B cell (primary cell): ENCODE measurements around the gene SHMT1. TPM values are rescaled to one million over a fixed set of nuclear protein-coding genes. Genes with fewer than 3 reads are reported as not detected.

Source experiments
- ATAC-seq: fragments of 200-7000 bp; cut with Tn5 transposase; one replicate; pipeline ENCODE4 v1.10.0; 2021; ENCODE audit warnings: low read depth, mild to moderate bottlenecking, moderate number of reproducible peaks, moderate library complexity
- CTCF ChIA-PET: fragments of 350-600 bp; sonication (Branson Sonifier 250); formaldehyde crosslinking; loops from one replicate; lab custom pipeline; 2021; ENCODE audit warnings: antibody characterized with exemption, inconsistent platforms; lab: Charles Lee
- POLR2A ChIA-PET: fragments of 350-600 bp; sonication (Branson Sonifier 250); formaldehyde crosslinking; loops from one replicate; lab custom pipeline; 2021; ENCODE audit warnings: antibody characterized with exemption; lab: Charles Lee
- DNase-seq: peaks from one replicate; pipeline ENCODE4 v3.0.0; 2013
- H2AFZ ChIP-seq: 2 replicates; pipeline ENCODE4 v1.6.1; 2012; ENCODE audit warnings: mild to moderate bottlenecking, low read depth, low read length; ENCODE audit not compliant: insufficient read depth, poor library complexity, severe bottlenecking
- H3K27ac ChIP-seq, 2 donors: 1 replicate in 1 of 2; 2 replicates in 1 of 2; pipeline ENCODE4 v1.5.1; 2012 to 2013; ENCODE audit warnings: low read length in 2 of 2, mild to moderate bottlenecking in 2 of 2, moderate library complexity in 1 of 2
- H3K27me3 ChIP-seq, 4 experiments: fragments of 200-600 bp in 1 of 4; sonication (generic) in 1 of 4; replicated peaks in 1 of 4; 1 replicate in 2 of 4; 2 replicates in 2 of 4; pipeline versions ENCODE4 v1.6.1 to v1.7.0; 2013 to 2016; ENCODE audit warnings: low read length in 3 of 4, mild to moderate bottlenecking in 2 of 4, mixed read lengths in 1 of 4, moderate library complexity in 1 of 4; ENCODE audit not compliant: insufficient read depth in 4 of 4, control insufficient read depth in 3 of 4; ENCODE audit errors: control extremely low read depth in 1 of 4
- H3K36me3 ChIP-seq, 2 experiments: replicated peaks in 1 of 2; 1 replicate in 1 of 2; 2 replicates in 1 of 2; pipeline versions ENCODE4 v1.6.1 to v1.7.1; 2013; ENCODE audit warnings: low read length in 1 of 2; ENCODE audit not compliant: insufficient read depth in 2 of 2, control insufficient read depth in 1 of 2; ENCODE audit errors: control extremely low read depth in 1 of 2, extremely low read depth in 1 of 2
- H3K4me1 ChIP-seq, 2 donors: fragments of 200-600 bp in 1 of 2; sonication (generic) in 1 of 2; 1 replicate in 1 of 2; 2 replicates in 1 of 2; pipeline versions ENCODE4 v1.5.1 to v1.6.1; 2013 to 2017; ENCODE audit warnings: low read length in 2 of 2; ENCODE audit not compliant: control insufficient read depth in 2 of 2, insufficient read depth in 2 of 2
- H3K4me2 ChIP-seq: replicated peaks from 2 replicates; pipeline ENCODE3; 2012; ENCODE audit warnings: mild to moderate bottlenecking, low read depth, low read length; ENCODE audit not compliant: poor library complexity, severe bottlenecking
- H3K4me3 ChIP-seq, 5 experiments: fragments of 200-600 bp in 1 of 5; sonication (generic) in 1 of 5; 1 replicate in 3 of 5; 2 replicates in 2 of 5; pipeline versions ENCODE4 v1.5.1 to v1.7.0; 2011 to 2016; ENCODE audit warnings: low read length in 4 of 5, mild to moderate bottlenecking in 4 of 5, low read depth in 2 of 5, control low read depth in 1 of 5, moderate library complexity in 1 of 5; ENCODE audit not compliant: insufficient read depth in 1 of 5; ENCODE audit errors: control extremely low read depth in 1 of 5, extremely low read depth in 1 of 5
- H3K79me2 ChIP-seq: fragments of 200-600 bp; sonication (generic); one replicate; pipeline ENCODE4 v1.6.0; 2016; ENCODE audit warnings: low read length; ENCODE audit not compliant: control insufficient read depth, insufficient read depth
- H3K9ac ChIP-seq: fragments of 200-600 bp; sonication (generic); 2 replicates; pipeline ENCODE4 v1.6.1; 2017; ENCODE audit warnings: mild to moderate bottlenecking, low read length, moderate library complexity
- H3K9me3 ChIP-seq, 3 donors: one replicate each; pipeline versions ENCODE4 v1.6.1 to v1.7.1; 2013; ENCODE audit warnings: low read length in 2 of 3; ENCODE audit not compliant: control insufficient read depth in 2 of 3, insufficient read depth in 1 of 3; ENCODE audit errors: control extremely low read depth in 1 of 3
- H4K20me1 ChIP-seq: 2 replicates; pipeline ENCODE4 v1.6.0; 2012; ENCODE audit warnings: mild to moderate bottlenecking, low read length; ENCODE audit not compliant: insufficient read depth, control insufficient read depth, poor library complexity, severe bottlenecking
- H3K27ac Mint-ChIP-seq: one replicate; pipeline ENCODE4 v1.8.0; 2021; ENCODE audit warnings: mixed read lengths
- H3K27me3 Mint-ChIP-seq: one replicate; pipeline ENCODE4 v1.8.0; 2021; ENCODE audit warnings: mixed read lengths
- H3K4me1 Mint-ChIP-seq: one replicate; pipeline ENCODE4 v1.8.0; 2021; ENCODE audit warnings: mixed read lengths
- H3K4me3 Mint-ChIP-seq: one replicate; pipeline ENCODE4 v1.8.0; 2021; ENCODE audit warnings: mixed read lengths
- H3K9me3 Mint-ChIP-seq: one replicate; pipeline ENCODE4 v1.8.0; 2022; ENCODE audit warnings: mixed read lengths; ENCODE audit not compliant: insufficient read depth
- CTCF ChIP-seq: fragments of 200-600 bp; IDR thresholded peaks from one replicate; pipeline ENCODE4 v1.8.0; 2022; ENCODE audit warnings: antibody characterized with exemption, mild to moderate bottlenecking
- EZH2 ChIP-seq: IDR thresholded peaks from 2 replicates; pipeline ENCODE4 v1.6.1; 2012; ENCODE audit warnings: borderline replicate concordance, low read depth, mild to moderate bottlenecking, moderate library complexity, low read length; ENCODE audit not compliant: insufficient read depth, poor library complexity, severe bottlenecking
- WGBS: methylation state at CpG from one replicate; pipeline ENCODE4 v1.1.5; 2013; ENCODE audit warnings: missing lambda C conversion rate; ENCODE audit not compliant: insufficient coverage; 5-methylcytosine and 5-hydroxymethylcytosine counted together
- intact Hi-C: fragments of 100-400 bp; cut with micrococcal nuclease; formaldehyde crosslinking; loops from one replicate; pipeline ENCODE4 v1.10.0; 2022
- polyA plus RNA-seq: library from polyadenylated mRNA; depleted of rRNA; stranded (reverse); fragments of >200 nt; gene quantifications from 2 replicates; pipeline ENCODE4 v1.2.3, GENCODE V29; 2012
- total RNA-seq, 2 donors: library from RNA; stranded (reverse); fragments of 120-200 nt in 1 of 2; gene quantifications; 1 replicate in 1 of 2; 2 replicates in 1 of 2; pipeline versions ENCODE4 v1.2.3 to v1.2.4, GENCODE V29; 2013 to 2022

The SHMT1 gene
- total and polyA plus RNA-seq, 2 donors (not counting 1 experiment from before 2014, with no cell fraction given), result 6.9 to 23.5 TPM

DNA sequence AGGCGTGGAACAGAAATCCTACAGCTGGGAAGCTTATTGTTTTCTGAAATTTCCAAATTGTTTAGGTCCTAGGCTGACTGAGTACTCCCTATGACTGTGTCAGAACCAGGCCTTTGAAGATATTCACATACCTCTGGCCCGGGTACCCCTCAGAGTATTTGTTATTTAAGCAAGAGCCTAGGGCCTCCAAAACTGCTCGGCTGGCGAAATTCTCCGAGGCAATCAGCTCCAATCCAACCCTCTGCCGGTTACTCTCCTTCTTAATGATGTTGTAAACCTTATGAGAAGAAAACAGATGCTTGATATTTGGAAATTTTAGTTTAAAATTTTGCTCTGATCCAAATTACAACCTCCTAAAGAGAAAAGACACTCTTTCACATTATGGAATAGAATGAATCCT lies 9.8 kb downstream of the SHMT1 start:
- CTCF ChIA-PET, result no interaction called here
- Histone ChIP-seq H3K4me3 (no peak overlapping the region), H3K27me3 (no peaks in the 10 kb centered on the region), H3K79me2 (no peaks in the 10 kb centered on the region), H3K36me3 (peaks cover 0 to 15% of the 10 kb centered on the region in 2 experiments), H3K27ac (no peak overlapping the region), H4K20me1 (no peaks in the 10 kb centered on the region), H3K4me2 (no peak overlapping the region), H3K9me3 (no peaks in the 10 kb centered on the region), H3K9ac (no peak overlapping the region), H2AFZ (no peak overlapping the region), H3K4me1 (no peaks in the 10 kb centered on the region)
- no peak overlapping the region for H3K27ac Mint-ChIP-seq
- no peaks in the 10 kb centered on the region for H3K4me1 Mint-ChIP-seq
- no peaks in the 10 kb centered on the region for H3K9me3 Mint-ChIP-seq
- DNase-seq, result no peak
- no peaks in the 10 kb centered on the region for H3K27me3 Mint-ChIP-seq
- POLR2A ChIA-PET, result no interaction called here
- no peak overlapping the region for H3K4me3 Mint-ChIP-seq
- TF ChIP-seq CTCF (no peak), EZH2 (no peak)
- WGBS, result 100% methylated on average over 1 of the region's 6 CpGs
- no peak for ATAC-seq
- intact Hi-C loops, result no loop called here

DNA sequence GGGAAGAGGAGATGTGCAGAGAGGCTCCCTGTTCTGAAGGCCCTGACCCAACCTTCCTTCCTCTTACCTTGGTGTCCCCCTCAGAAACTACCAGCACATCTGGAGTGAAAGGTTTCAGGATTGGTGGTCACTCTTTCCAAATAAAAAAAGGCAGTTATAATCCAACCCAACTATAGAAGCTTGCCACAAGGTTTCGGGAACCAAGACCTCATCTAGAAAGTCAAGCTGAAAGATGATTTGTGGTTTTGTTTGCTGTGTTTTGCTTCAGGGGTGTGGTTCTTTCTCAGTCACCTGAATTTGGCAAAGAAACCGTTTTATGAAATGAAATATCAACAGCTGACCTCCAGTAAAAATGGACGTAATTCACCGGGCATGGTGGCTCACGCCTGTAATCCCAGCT lies 19.3 kb downstream of the SHMT1 start:
- H3K4me2 ChIP-seq, result no peak overlapping the region
- H3K4me3 ChIP-seq, result no peak overlapping the region
- H2AFZ ChIP-seq, result no peak overlapping the region
- no peak overlapping the region for H3K27ac ChIP-seq
- no peaks in the 10 kb centered on the region for H4K20me1 ChIP-seq
- WGBS, result 50% methylated on average over 1 of the region's 5 CpGs
- H3K4me3 Mint-ChIP-seq, result no peak overlapping the region
- no peak overlapping the region for H3K27ac Mint-ChIP-seq
- no peaks in the 10 kb centered on the region for H3K9me3 Mint-ChIP-seq
- DNase-seq, result no peak
- intact Hi-C loops, result no loop called here
- H3K4me1 ChIP-seq, result no peaks in the 10 kb centered on the region
- no peak for ATAC-seq
- ChIA-PET POLR2A (interaction anchor here (0.7 kb wide), 1 partner anchor 50 kb away, joined by 11 read pairs; no protein-coding TSS in a partner anchor), CTCF (no interaction called here)
- H3K9me3 ChIP-seq, result no peaks in the 10 kb centered on the region
- peaks cover 0 to 40% of the 10 kb centered on the region in 2 experiments for H3K36me3 ChIP-seq
- H3K27me3 Mint-ChIP-seq, result no peaks in the 10 kb centered on the region
- no peak overlapping the region for H3K9ac ChIP-seq
- no peaks in the 10 kb centered on the region for H3K4me1 Mint-ChIP-seq
- TF ChIP-seq EZH2 (no peak), CTCF (no peak)
- H3K27me3 ChIP-seq, result no peaks in the 10 kb centered on the region
- no peaks in the 10 kb centered on the region for H3K79me2 ChIP-seq
